ENCODE measurements around the gene NDUFS2.

DNA sequence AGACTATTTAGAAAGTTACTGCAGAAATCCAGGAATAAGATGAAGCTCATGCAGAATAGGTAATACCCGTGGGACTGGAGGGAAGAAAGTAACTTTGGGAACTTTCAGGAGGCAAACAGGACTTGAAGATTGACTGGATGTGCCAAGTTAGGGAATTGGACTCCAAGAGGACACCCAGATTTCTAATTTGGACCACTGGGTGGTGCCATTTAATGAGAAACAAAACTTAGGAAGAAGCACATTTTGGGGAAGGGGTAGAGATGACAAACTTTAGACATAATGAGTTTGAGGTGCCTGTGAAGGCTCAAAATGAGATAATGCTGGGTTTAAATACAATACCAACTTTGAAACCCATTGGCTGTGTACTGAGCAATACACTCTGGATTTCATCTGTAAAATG is 21.5 kb upstream of the NDUFS2 start:
- TF ChIP-seq, protein P1, sequence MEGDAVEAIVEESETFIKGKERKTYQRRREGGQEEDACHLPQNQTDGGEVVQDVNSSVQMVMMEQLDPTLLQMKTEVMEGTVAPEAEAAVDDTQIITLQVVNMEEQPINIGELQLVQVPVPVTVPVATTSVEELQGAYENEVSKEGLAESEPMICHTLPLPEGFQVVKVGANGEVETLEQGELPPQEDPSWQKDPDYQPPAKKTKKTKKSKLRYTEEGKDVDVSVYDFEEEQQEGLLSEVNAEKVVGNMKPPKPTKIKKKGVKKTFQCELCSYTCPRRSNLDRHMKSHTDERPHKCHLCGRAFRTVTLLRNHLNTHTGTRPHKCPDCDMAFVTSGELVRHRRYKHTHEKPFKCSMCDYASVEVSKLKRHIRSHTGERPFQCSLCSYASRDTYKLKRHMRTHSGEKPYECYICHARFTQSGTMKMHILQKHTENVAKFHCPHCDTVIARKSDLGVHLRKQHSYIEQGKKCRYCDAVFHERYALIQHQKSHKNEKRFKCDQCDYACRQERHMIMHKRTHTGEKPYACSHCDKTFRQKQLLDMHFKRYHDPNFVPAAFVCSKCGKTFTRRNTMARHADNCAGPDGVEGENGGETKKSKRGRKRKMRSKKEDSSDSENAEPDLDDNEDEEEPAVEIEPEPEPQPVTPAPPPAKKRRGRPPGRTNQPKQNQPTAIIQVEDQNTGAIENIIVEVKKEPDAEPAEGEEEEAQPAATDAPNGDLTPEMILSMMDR (IDR thresholded peaks at IDR 0.05), result peak in 7 of 12 donors; percentile 7 to 36 (median 30)
- TF ChIP-seq POLR2A (IDR thresholded peaks at IDR 0.05), result no peak
